HEK293T (cell line): ENCODE results near the gene GTF3C5.

Experiments used
- ELF4 ChIP-seq: fragments of 450-650 bp; IDR thresholded peaks from 2 replicates; pipeline ENCODE4 v1.6.1; 2017; ENCODE audit warnings: antibody characterized with exemption
- FOXA1 ChIP-seq: fragments of 450-650 bp; IDR thresholded peaks from 2 replicates; pipeline ENCODE4 v1.6.1; 2016; ENCODE audit warnings: mild to moderate bottlenecking
- FOXK2 ChIP-seq: fragments of 450-650 bp; IDR thresholded peaks from 2 replicates; pipeline ENCODE4 v1.6.1; 2016; ENCODE audit warnings: mild to moderate bottlenecking
- FOXM1 ChIP-seq: fragments of 450-650 bp; IDR thresholded peaks from 2 replicates; pipeline ENCODE4 v1.6.1; 2017; ENCODE audit warnings: mild to moderate bottlenecking, borderline replicate concordance
- HDGF ChIP-seq: fragments of 450-650 bp; IDR thresholded peaks from 2 replicates; pipeline ENCODE4 v1.6.1; 2017; ENCODE audit warnings: antibody characterized with exemption, borderline replicate concordance
- L3MBTL2 ChIP-seq: fragments of 450-650 bp; conservative IDR thresholded peaks from 2 replicates; pipeline ENCODE4 v1.6.1; 2016; ENCODE audit warnings: mild to moderate bottlenecking
- PKNOX1 ChIP-seq: fragments of 450-650 bp; IDR thresholded peaks from 2 replicates; pipeline ENCODE4 v1.6.1; 2016
- SP1 ChIP-seq: fragments of 450-650 bp; IDR thresholded peaks from 2 replicates; pipeline ENCODE4 v1.6.1; 2017
- SUZ12 ChIP-seq: fragments of 450-650 bp; IDR thresholded peaks from 2 replicates; pipeline ENCODE4 v1.6.1; 2016; ENCODE audit warnings: mild to moderate bottlenecking
- ZNF384 ChIP-seq: fragments of 450-650 bp; IDR thresholded peaks from 2 replicates; pipeline ENCODE4 v1.6.1; 2016

DNA sequence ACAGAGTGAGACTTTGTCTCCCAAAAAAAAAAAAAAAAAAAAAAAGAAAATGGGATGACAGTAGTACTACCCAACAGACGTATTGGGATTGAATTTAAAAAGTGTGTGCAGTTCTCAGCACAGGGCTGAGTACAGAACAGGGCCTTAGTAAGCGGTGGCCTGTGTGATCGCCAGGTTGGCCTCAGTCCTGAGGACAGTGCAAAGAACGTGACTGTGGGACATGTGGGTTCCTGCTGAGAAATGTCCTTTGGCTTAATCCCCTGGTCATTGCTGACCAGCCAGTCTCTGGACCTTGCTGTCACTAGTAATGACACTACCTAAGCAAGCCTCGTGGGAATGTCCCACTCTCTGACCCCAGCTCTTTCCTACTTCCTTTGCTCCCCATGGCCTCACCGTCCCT is 13.3 kb downstream of the GTF3C5 start:
- TF ChIP-seq SP1, result no peak
- no peak for TF ChIP-seq PKNOX1
- no peak for TF ChIP-seq FOXM1
- TF ChIP-seq FOXA1, result no peak
- no peak for TF ChIP-seq ELF4
- TF ChIP-seq FOXK2, result no peak
- no peak for TF ChIP-seq SUZ12
- TF ChIP-seq ZNF384, result no peak
- TF ChIP-seq HDGF, result no peak
- TF ChIP-seq L3MBTL2, result no peak
